PC-3 (cell line): Measurements from ENCODE around the gene TIAM2.

ENCODE experiments used
- CTCF ChIP-seq: fragments of 300-600 bp; sonication (generic); conservative IDR thresholded peaks from 2 replicates; pipeline ENCODE4 v1.5.1; 2017; ENCODE audit warnings: antibody characterized with exemption, low read depth, mild to moderate bottlenecking, low read length
- EZH2phosphoT487 ChIP-seq: fragments of 300-600 bp; sonication (generic); IDR thresholded peaks from 2 replicates; pipeline ENCODE4 v1.6.1; 2018; ENCODE audit warnings: mild to moderate bottlenecking, antibody characterized with exemption, low read length, borderline replicate concordance

GRCh38 chr6:155262655-155263054 is 267.5 kb downstream of the TIAM2 start:
- TF ChIP-seq CTCF (no peak), EZH2phosphoT487 (no peak)
